A673 (cell line): ENCODE data around the gene SLC35B2. TPM values are rescaled to one million over a fixed set of nuclear protein-coding genes. Genes with fewer than 3 reads are reported as not detected.

Experiments used
- BruUV-seq: library from RNA; stranded (reverse); fragments of 400-500 nt; replicated peaks from 2 replicates; lab custom pipeline; 2021; lab: Mats Ljungman, UMichigan
- CTCF ChIA-PET: fragments of 300-600 bp; sonication (Branson Sonifier 250); formaldehyde crosslinking; loops from one replicate; lab custom pipeline; 2022; ENCODE audit warnings: antibody characterized with exemption; lab: Charles Lee
- POLR2A ChIA-PET: fragments of 300-600 bp; sonication (Branson Sonifier 250); formaldehyde crosslinking; loops from one replicate; lab custom pipeline; 2022; ENCODE audit warnings: antibody characterized with exemption; ENCODE audit not compliant: low non-redundant PET; lab: Charles Lee
- DNase-seq: peaks from one replicate; pipeline ENCODE4 v3.0.0-alpha.2; 2015; ENCODE audit warnings: low spot score
- H3K27ac ChIP-seq: fragments of 200-600 bp; sonication (generic); 2 replicates; pipeline ENCODE4 v1.5.1; 2016; ENCODE audit warnings: mixed run types, low read depth, mild to moderate bottlenecking, mixed read lengths, antibody characterized with exemption, low read length; ENCODE audit not compliant: poor library complexity, severe bottlenecking
- H3K27me3 ChIP-seq: fragments of 200-600 bp; sonication (generic); replicated peaks from 2 replicates; pipeline ENCODE4 v1.6.1; 2017; ENCODE audit warnings: mixed run types, low read depth, mild to moderate bottlenecking, mixed read lengths, antibody characterized with exemption, low read length; ENCODE audit not compliant: insufficient read depth, poor library complexity
- H3K36me3 ChIP-seq: fragments of 200-600 bp; sonication (generic); 2 replicates; pipeline ENCODE4 v1.6.1; 2016; ENCODE audit warnings: mixed run types, mild to moderate bottlenecking, mixed read lengths, antibody characterized with exemption, low read length; ENCODE audit not compliant: insufficient read depth, poor library complexity, severe bottlenecking
- H3K4me1 ChIP-seq: fragments of 200-600 bp; sonication (generic); 2 replicates; pipeline ENCODE4 v1.6.1; 2017; ENCODE audit warnings: mixed run types, mild to moderate bottlenecking, mixed read lengths, antibody characterized with exemption, low read length; ENCODE audit not compliant: insufficient read depth, poor library complexity, severe bottlenecking
- H3K4me3 ChIP-seq: fragments of 200-600 bp; sonication (generic); 2 replicates; pipeline ENCODE4 v1.5.1; 2016; ENCODE audit warnings: low read depth, mixed run types, mild to moderate bottlenecking, mixed read lengths, low read length; ENCODE audit not compliant: poor library complexity, severe bottlenecking
- H3K9me3 ChIP-seq: fragments of 200-600 bp; sonication (generic); 2 replicates; pipeline ENCODE4 v1.6.1; 2016; ENCODE audit warnings: mixed run types, low read depth, mild to moderate bottlenecking, mixed read lengths, antibody characterized with exemption, low read length; ENCODE audit not compliant: poor library complexity, severe bottlenecking
- EZH2 ChIP-seq: fragments of 200-600 bp; sonication (generic); IDR thresholded peaks from 2 replicates; pipeline ENCODE4 v1.6.1; 2017; ENCODE audit warnings: borderline replicate concordance, low read depth, mild to moderate bottlenecking, mixed read lengths, antibody characterized with exemption, low read length; ENCODE audit not compliant: poor library complexity, severe bottlenecking
- intact Hi-C: fragments of 100-400 bp; cut with micrococcal nuclease; formaldehyde crosslinking; loops from one replicate; pipeline ENCODE4 v1.10.0; 2022; ENCODE audit not compliant: unreplicated experiment
- total RNA-seq: library from RNA; stranded (reverse); gene quantifications from 2 replicates; pipeline ENCODE4 v1.2.3, GENCODE V29; 2021
- TF ChIP-seq, protein P1 (sequence below): fragments of 300-800, 200-600 bp; sonication (generic); conservative IDR thresholded peaks from 2 replicates; pipeline ENCODE4 v1.5.1; 2017; ENCODE audit warnings: low read depth, mild to moderate bottlenecking, antibody characterized with exemption, low read length, moderate library complexity, mixed read lengths

Gene SLC35B2
- total RNA-seq, 1 experiment from 2014 or later, result 52.0 TPM

DNA sequence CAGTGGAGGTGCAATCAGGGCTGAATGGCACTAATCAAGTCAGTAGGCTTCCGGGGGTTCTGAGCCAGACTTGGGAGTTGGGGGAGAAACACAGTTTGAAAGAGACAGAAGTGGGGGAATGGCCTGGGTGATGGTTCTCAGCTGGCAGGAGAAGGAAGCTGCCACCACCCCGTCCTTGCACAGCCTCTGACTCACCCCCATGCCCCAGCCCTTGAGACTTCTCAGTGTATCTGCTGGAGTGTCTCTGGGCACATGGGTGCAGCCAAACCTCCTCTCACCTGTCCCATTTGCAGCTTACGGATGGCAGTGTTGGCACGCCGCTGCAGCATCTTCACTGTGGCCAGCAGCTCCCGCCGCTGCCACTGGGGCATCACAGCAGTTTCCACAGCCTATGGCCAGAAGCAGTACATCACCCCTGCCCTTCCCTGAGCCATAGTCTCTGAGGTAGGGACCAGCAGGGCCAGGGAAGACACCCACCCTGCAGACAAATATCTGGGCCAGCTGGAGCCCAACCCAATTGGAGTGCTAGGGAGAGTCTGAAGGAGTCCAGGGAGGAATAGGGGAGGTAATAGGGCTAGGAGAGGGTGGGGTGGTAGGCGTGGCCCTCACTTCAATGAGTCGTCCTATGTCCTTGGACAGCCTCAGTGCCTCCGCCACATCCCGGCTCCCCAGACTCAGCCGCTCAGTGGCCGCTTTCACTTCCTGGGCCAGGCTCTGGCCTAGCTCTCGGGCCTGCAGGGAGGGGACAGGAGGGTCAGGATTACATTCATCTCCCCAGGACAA lies 44.6 kb upstream of the SLC35B2 start:
- Histone ChIP-seq H3K9me3 (no peaks in the 10 kb centered on the region), H3K27me3 (peaks cover 10% of the 10 kb centered on the region), H3K4me3 (no peak overlapping the region), H3K36me3 (peaks cover 50% of the 10 kb centered on the region), H3K4me1 (no peaks in the 10 kb centered on the region), H3K27ac (no peak overlapping the region)
- BruUV-seq, result no TSS peak
- intact Hi-C loops, result no loop called here
- TF ChIP-seq EZH2, result no peak
- TF ChIP-seq, protein P1, sequence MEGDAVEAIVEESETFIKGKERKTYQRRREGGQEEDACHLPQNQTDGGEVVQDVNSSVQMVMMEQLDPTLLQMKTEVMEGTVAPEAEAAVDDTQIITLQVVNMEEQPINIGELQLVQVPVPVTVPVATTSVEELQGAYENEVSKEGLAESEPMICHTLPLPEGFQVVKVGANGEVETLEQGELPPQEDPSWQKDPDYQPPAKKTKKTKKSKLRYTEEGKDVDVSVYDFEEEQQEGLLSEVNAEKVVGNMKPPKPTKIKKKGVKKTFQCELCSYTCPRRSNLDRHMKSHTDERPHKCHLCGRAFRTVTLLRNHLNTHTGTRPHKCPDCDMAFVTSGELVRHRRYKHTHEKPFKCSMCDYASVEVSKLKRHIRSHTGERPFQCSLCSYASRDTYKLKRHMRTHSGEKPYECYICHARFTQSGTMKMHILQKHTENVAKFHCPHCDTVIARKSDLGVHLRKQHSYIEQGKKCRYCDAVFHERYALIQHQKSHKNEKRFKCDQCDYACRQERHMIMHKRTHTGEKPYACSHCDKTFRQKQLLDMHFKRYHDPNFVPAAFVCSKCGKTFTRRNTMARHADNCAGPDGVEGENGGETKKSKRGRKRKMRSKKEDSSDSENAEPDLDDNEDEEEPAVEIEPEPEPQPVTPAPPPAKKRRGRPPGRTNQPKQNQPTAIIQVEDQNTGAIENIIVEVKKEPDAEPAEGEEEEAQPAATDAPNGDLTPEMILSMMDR, result no peak
- POLR2A ChIA-PET, result interaction anchor here (0.6 kb wide), 1 partner anchor 104 kb away, joined by 3 read pairs; no protein-coding TSS in a partner anchor
- DNase-seq, result no peak
- CTCF ChIA-PET, result no interaction called here

DNA sequence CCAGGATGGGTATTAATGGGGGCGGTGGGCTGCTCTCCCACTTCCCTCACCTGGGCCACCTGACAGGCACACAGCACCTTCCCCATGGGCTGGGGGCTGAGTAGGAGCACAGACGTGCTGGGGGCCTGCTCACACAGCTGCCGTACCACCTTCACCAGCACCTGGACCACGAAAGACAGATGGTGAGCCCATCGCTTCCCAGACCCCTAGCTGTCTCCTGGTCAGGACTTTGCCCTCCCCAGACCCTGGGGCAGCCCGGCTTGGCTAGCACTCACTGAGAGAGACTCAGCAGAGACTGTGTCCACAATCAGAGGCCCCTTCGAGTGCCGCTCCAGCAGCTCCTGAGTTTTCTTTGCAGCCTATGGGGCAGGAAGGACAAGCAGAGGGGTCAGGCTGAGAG lies 43.8 kb upstream of the SLC35B2 start:
- TF ChIP-seq, protein P1, result no peak
- TF ChIP-seq EZH2, result no peak
- no peak overlapping the region for H3K27ac ChIP-seq
- no peaks in the 10 kb centered on the region for H3K9me3 ChIP-seq
- intact Hi-C loops, result no loop called here
- BruUV-seq, result no TSS peak
- DNase-seq, result no peak
- POLR2A ChIA-PET, result no interaction called here
- peaks cover 18% of the 10 kb centered on the region for H3K27me3 ChIP-seq
- no peaks in the 10 kb centered on the region for H3K4me1 ChIP-seq
- CTCF ChIA-PET, result no interaction called here
- H3K4me3 ChIP-seq, result no peak overlapping the region
- peaks cover 50% of the 10 kb centered on the region for H3K36me3 ChIP-seq

DNA sequence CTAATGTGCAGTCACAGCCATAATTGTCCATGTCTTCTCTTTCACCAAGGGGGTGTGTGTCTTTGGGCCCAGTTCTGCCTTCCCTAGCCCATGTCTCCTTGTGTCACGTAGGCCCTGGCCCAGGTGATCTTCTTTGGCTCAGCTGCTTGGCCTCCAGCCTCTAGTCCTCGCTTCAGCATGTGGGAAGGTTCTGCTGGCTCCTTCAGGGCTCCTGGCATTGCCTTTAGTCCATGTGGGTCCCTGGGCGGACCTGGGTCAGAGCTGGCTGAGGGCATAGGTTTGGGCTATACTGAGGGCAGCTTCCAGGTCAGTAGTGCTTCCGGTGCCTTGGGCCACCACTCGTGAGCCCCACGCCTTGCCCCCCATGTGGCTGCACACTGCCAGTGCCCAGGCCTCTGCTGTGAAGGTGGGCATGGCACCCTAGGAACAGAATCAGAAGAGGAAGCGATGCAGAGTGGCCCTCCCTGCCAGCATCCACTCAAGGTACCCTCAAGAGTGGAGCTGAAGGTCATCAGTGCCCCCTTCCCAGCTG lies 43.0 kb upstream of the SLC35B2 start:
- no TSS peak for BruUV-seq
- Histone ChIP-seq H3K27ac (no peak overlapping the region), H3K4me1 (no peaks in the 10 kb centered on the region), H3K9me3 (no peaks in the 10 kb centered on the region), H3K27me3 (peaks cover 23% of the 10 kb centered on the region), H3K36me3 (peaks cover 47% of the 10 kb centered on the region), H3K4me3 (no peak overlapping the region)
- TF ChIP-seq, protein P1, result no peak
- POLR2A ChIA-PET, result no interaction called here
- intact Hi-C loops, result no loop called here
- no peak for DNase-seq
- CTCF ChIA-PET, result no interaction called here
